GM12878 (cell line): ENCODE data around the gene TMEM150B. TPM values are rescaled to one million over a fixed set of nuclear protein-coding genes. Genes with fewer than 3 reads are reported as not detected.

Experiments
- ATAC-seq: fragments of 200-7000 bp; cut with Tn5 transposase; 3 replicates; pipeline ENCODE4 v1.9.1; 2020; ENCODE audit warnings: mild to moderate bottlenecking, moderate library complexity
- BruUV-seq: library from RNA; stranded (reverse); fragments of 400-500 nt; replicated peaks from 2 replicates; lab custom pipeline; 2021; lab: Mats Ljungman, UMichigan
- CTCF ChIA-PET: fragments of 300-600 bp; sonication (Branson Sonifier 250); formaldehyde crosslinking; extraction: SDS; loops from one replicate; lab custom pipeline; 2021; ENCODE audit warnings: inconsistent platforms; lab: Yijun Ruan, JAX
- POLR2A ChIA-PET: fragments of 350-600 bp; formaldehyde crosslinking; extraction: SDS; loops from one replicate; lab custom pipeline; 2021; ENCODE audit warnings: inconsistent platforms; lab: Charles Lee
- RAD21 ChIA-PET: fragments of 300-600 bp; sonication (Branson Sonifier 250); formaldehyde crosslinking; loops from one replicate; lab custom pipeline; 2023; ENCODE audit warnings: antibody characterized with exemption; ENCODE audit not compliant: unreplicated experiment; lab: Charles Lee
- SMC1A ChIA-PET: fragments of 300-600 bp; sonication (Branson Sonifier 250); formaldehyde crosslinking; loops from one replicate; lab custom pipeline; 2023; ENCODE audit not compliant: unreplicated experiment, uncharacterized antibody; lab: Charles Lee
- DNase-seq: peaks from one replicate; pipeline ENCODE4 v3.0.0-alpha.2; 2011; ENCODE audit warnings: low read depth, low spot score
- FAIRE-seq: peaks from 3 replicates; lab custom pipeline; 2011; peaks lifted over from hg19 to GRCh38; lab: Jason Lieb, UNC
- H2AFZ ChIP-seq: 2 replicates; pipeline ENCODE4 v1.6.0; 2011; ENCODE audit warnings: low read depth, low read length, control low read depth; ENCODE audit not compliant: control insufficient read depth
- H3K27ac ChIP-seq: 2 replicates; pipeline ENCODE4 v1.5.1; 2011; ENCODE audit warnings: control low read depth; ENCODE audit not compliant: control insufficient read depth, insufficient read depth
- H3K27me3 ChIP-seq, 2 experiments: replicated peaks in 1 of 2; 2 replicates each; pipeline versions ENCODE4 v1.6.0 to v1.6.1; 2011; ENCODE audit warnings: low read length in 1 of 2; ENCODE audit not compliant: control insufficient read depth in 2 of 2, insufficient read depth in 2 of 2
- H3K36me3 ChIP-seq, 2 experiments: 2 replicates each; pipeline ENCODE4 v1.5.1; 2011; ENCODE audit warnings: low read length in 1 of 2; ENCODE audit not compliant: control insufficient read depth in 2 of 2, insufficient read depth in 2 of 2
- H3K4me1 ChIP-seq: 2 replicates; pipeline ENCODE4 v1.6.1; 2011; ENCODE audit warnings: mild to moderate bottlenecking, low read length, moderate library complexity, mixed read lengths; ENCODE audit not compliant: control insufficient read depth, insufficient read depth
- H3K4me2 ChIP-seq: 2 replicates; pipeline ENCODE4 v1.6.0; 2011; ENCODE audit warnings: control low read depth; ENCODE audit not compliant: control insufficient read depth, insufficient read depth
- H3K4me3 ChIP-seq: fragments of 200-600 bp; sonication (generic); 2 replicates; pipeline ENCODE4 v1.5.1; 2016
- H3K79me2 ChIP-seq: 2 replicates; pipeline ENCODE4 v1.6.0; 2011; ENCODE audit warnings: low read length; ENCODE audit not compliant: control insufficient read depth, insufficient read depth
- H3K9ac ChIP-seq: 2 replicates; pipeline ENCODE4 v1.8.0; 2011; ENCODE audit warnings: low read length, control low read depth, mixed read lengths; ENCODE audit not compliant: control insufficient read depth, insufficient read depth
- H3K9me3 ChIP-seq: replicated peaks from 3 replicates; pipeline ENCODE4 v1.5.1; 2011; ENCODE audit warnings: mild to moderate bottlenecking, low read length; ENCODE audit not compliant: control insufficient read depth, insufficient read depth
- H4K20me1 ChIP-seq: 2 replicates; pipeline ENCODE4 v1.6.0; 2011; ENCODE audit not compliant: control insufficient read depth, insufficient read depth
- BRCA1 ChIP-seq: IDR thresholded peaks from 2 replicates; pipeline ENCODE4 v1.6.1; 2011; ENCODE audit warnings: low read depth, low read length, improper control_type of control experiment
- CEBPB ChIP-seq, 2 experiments: fragments of 150-350 bp in 1 of 2; IDR thresholded peaks; 2 replicates each; pipeline ENCODE4 v1.6.1; 2012 to 2014; ENCODE audit warnings: low read depth in 2 of 2, low read length in 2 of 2, borderline replicate concordance in 1 of 2, inconsistent platforms in 1 of 2
- KAT2A ChIP-seq: conservative IDR thresholded peaks from 2 replicates; pipeline ENCODE4 v1.6.1; 2011; ENCODE audit warnings: low read depth, low read length; ENCODE audit not compliant: control insufficient read depth
- NRF1 ChIP-seq: conservative IDR thresholded peaks from 2 replicates; pipeline ENCODE4 v1.6.1; 2011; ENCODE audit warnings: mild to moderate bottlenecking, low read depth, low read length, improper control_type of control experiment
- POLR2AphosphoS2 ChIP-seq: IDR thresholded peaks from 2 replicates; pipeline ENCODE4 v1.6.1; 2011; ENCODE audit warnings: low read depth, mild to moderate bottlenecking, low read length, improper control_type of control experiment, moderate library complexity
- RB1 ChIP-seq: fragments of 450-650 bp; formaldehyde crosslinking; IDR thresholded peaks from 2 replicates; pipeline ENCODE4 v1.6.1; 2017; ENCODE audit warnings: mild to moderate bottlenecking, borderline replicate concordance
- SMC3 ChIP-seq: IDR thresholded peaks from 2 replicates; pipeline ENCODE4 v1.6.1; 2011; ENCODE audit warnings: low read length, improper control_type of control experiment, borderline replicate concordance
- SREBF2 ChIP-seq: IDR thresholded peaks from 2 replicates; pipeline ENCODE4 v1.6.1; 2012; ENCODE audit warnings: mild to moderate bottlenecking, low read length
- TBL1XR1 ChIP-seq: IDR thresholded peaks from 2 replicates; pipeline ENCODE4 v1.6.1; 2012; ENCODE audit warnings: low read depth, low read length, improper control_type of control experiment
- YY1 ChIP-seq: IDR thresholded peaks from 2 replicates; pipeline ENCODE4 v1.6.1; 2011; ENCODE audit warnings: low read depth, mild to moderate bottlenecking, low read length
- ZNF24 ChIP-seq: fragments of 450-650 bp; IDR thresholded peaks from 2 replicates; pipeline ENCODE4 v1.6.1; 2017; ENCODE audit warnings: antibody characterized with exemption, mild to moderate bottlenecking
- ZZZ3 ChIP-seq: IDR thresholded peaks from 2 replicates; pipeline ENCODE4 v1.6.1; 2011; ENCODE audit warnings: low read depth; ENCODE audit not compliant: control insufficient read depth, insufficient read length
- WGBS: methylation state at CpG from one replicate; pipeline ENCODE4 v1.1.6; 2016; ENCODE audit warnings: low lambda C conversion rate; ENCODE audit not compliant: insufficient replicate concordance, insufficient coverage; ENCODE audit errors: missing lambda C conversion rate; 5-methylcytosine and 5-hydroxymethylcytosine counted together
- in situ Hi-C: fragments of 300-500 bp; cut with MboI; formaldehyde crosslinking; loops from 9 replicates; pipeline ENCODE4 v1.14.3; 2018; ENCODE audit warnings: mixed read lengths
- intact Hi-C: fragments of 100-400 bp; cut with micrococcal nuclease; formaldehyde crosslinking; loops from one replicate; pipeline ENCODE4 v1.14.2; 2022; ENCODE audit not compliant: unreplicated experiment
- polyA plus RNA-seq, 11 experiments: library from polyadenylated mRNA; depleted of rRNA in 4 of 11; unstranded in 6 of 11; stranded (reverse) in 5 of 11; fragments of >200 nt; fragmentation: Nextera tagmentation in 4 of 11; fragmentation: Illumina TruSeq in 1 of 11; extraction: Ambion mirVana in 4 of 11; extraction: Trizol in 1 of 11; gene quantifications; 1 replicate in 1 of 11; 2 replicates in 10 of 11; pipeline versions ENCODE4 v1.2.1 to v1.2.3, GENCODE V29; 2011 to 2016; ENCODE audit warnings: inconsistent platforms in 2 of 11, missing spikeins in 2 of 11, low read depth in 1 of 11
- total RNA-seq, 4 experiments: library from RNA; depleted of rRNA in 3 of 4; stranded (reverse); fragments of >200 nt in 3 of 4; fragmentation: Illumina TruSeq in 1 of 4; extraction: Trizol in 1 of 4; gene quantifications; 2 replicates each; pipeline versions ENCODE4 v1.2.1 to v1.2.3, GENCODE V29; 2013 to 2021

The TMEM150B gene
- total and polyA plus RNA-seq, 10 of the 15 experiments (the other 5 are each of a cell fraction or from before 2014, with no cell fraction given), result 0.09 to 0.23 (median 0.18) TPM; not detected in 6

- Histone ChIP-seq H3K27ac (no peak overlapping the region), H3K36me3 (no peaks in the 10 kb centered on the region; a peak in 1 of 4 replicates), H3K4me1 (peaks cover 42% of the 10 kb centered on the region), H3K9me3 (no peaks in the 10 kb centered on the region; the same call in 2 of the 3 replicates), H3K4me2 (peak overlapping the region; percentile 86), H4K20me1 (no peaks in the 10 kb centered on the region), H3K27me3 (no peaks in the 10 kb centered on the region; a peak in 1 of 4 replicates), H3K79me2 (no peaks in the 10 kb centered on the region; the same call in 1 of the 2 replicates), H3K4me3 (no peak overlapping the region), H2AFZ (no peak overlapping the region), H3K9ac (no peak overlapping the region; the same call in 1 of the 2 replicates)
- SMC1A ChIA-PET, result interaction anchor here (1.7 to 7.6 kb wide), 3 partner anchors 13 to 23 kb away, joined by 7 to 68 read pairs (median 25); partner anchors contain the start of gene PPP6R1
- in situ Hi-C loops, result no loop called here
- BruUV-seq, result no TSS peak
- 82% methylated on average over 12 of the region's 13 CpGs for WGBS
- FAIRE-seq, result no peak
- TF ChIP-seq KAT2A (no peak), NRF1 (no peak), SMC3 (no peak), ZNF24 (no peak), ZZZ3 (no peak), TBL1XR1 (no peak), YY1 (no peak), RB1 (no peak), SREBF2 (no peak), POLR2AphosphoS2 (no peak), BRCA1 (no peak), CEBPB (IDR thresholded peaks at IDR 0.05; ENCODE audit: borderline replicate concordance in 1 of 2, low read depth in 2 of 2, low read length in 2 of 2) (no peak)
- intact Hi-C loops, result no loop called here
- POLR2A ChIA-PET, result interaction anchor here (0.7 to 6.1 kb wide), 3 partner anchors 9 to 23 kb away, joined by 3 to 86 read pairs (median 39); partner anchors contain the start of gene PPP6R1
- CTCF ChIA-PET, result interaction anchor here (1.2 to 1.3 kb wide), 2 partner anchors 19 to 23 kb away, joined by 3 to 6 read pairs; no protein-coding TSS in a partner anchor
- no peak for ATAC-seq
- RAD21 ChIA-PET, result interaction anchor here (3.8 kb wide), 1 partner anchor 23 kb away, joined by 46 read pairs; no protein-coding TSS in a partner anchor
- no peak for DNase-seq
Measured at GRCh38 chr19:55278391-55279135, 46.6 kb downstream of the TMEM150B start.
